ENCODE data around the gene CDYL2.

DNA sequence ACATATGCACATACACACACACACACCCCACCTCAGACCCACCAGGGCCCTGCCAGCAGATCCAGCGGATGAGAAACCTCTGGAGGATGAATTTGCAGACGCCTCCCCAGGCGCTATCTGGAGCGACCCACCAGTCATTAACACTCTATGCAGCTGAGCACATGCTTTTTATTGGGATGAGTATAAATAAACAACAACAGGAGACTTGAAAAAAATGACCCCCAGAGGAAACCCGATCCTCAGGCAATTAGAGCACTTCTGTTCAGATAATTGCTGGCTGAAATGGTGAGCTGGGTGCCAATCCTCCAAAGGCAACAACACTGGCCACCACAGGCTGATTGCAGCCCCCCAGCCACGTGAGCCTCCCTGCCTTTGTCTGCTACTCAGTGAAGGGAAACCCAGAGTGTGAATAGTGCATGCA, 230.7 kb downstream of the CDYL2 start:
- TF ChIP-seq CTCF (IDR thresholded peaks at IDR 0.05; ENCODE audit: low read depth, low read length): no peak
- no peak for TF ChIP-seq POLR2A (IDR thresholded peaks at IDR 0.05; ENCODE audit: extremely low read depth, insufficient read length)
- TF ChIP-seq MYC (IDR thresholded peaks at IDR 0.05; ENCODE audit: low read depth, low read length): no peak
- TF ChIP-seq, protein P1, sequence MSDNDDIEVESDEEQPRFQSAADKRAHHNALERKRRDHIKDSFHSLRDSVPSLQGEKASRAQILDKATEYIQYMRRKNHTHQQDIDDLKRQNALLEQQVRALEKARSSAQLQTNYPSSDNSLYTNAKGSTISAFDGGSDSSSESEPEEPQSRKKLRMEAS (IDR thresholded peaks at IDR 0.05; ENCODE audit: low read depth, low read length): no peak

Measured in NB4 (cell line).